ENCODE data around the gene CEP152. TPM values are rescaled to one million over a fixed set of nuclear protein-coding genes. Genes with fewer than 3 reads are reported as not detected.

The CEP152 gene
- total RNA-seq, 4 donors from 2014 or later, result 0.51 to 2.4 (median 1.4) TPM

- Histone ChIP-seq H3K27me3 (no peaks in the 10 kb centered on the region), H3K36me3 (no peaks in the 10 kb centered on the region), H3K4me1 (no peaks in the 10 kb centered on the region), H3K27ac (no peak overlapping the region), H3K4me3 (no peak overlapping the region), H3K9me3 (no peaks in the 10 kb centered on the region)
- ATAC-seq (no peak), DNase-seq (no peak)
- intact Hi-C loops (cut with DNase I; ENCODE audit: low total_unique reads) (loop anchor here (10.0 kb wide), 1 partner anchor 154 kb away; the partner anchor contains the start of gene FBN1), in situ Hi-C loops (cut with MboI; ENCODE audit: low sequenced_read_pairs in 4 of 4) (no loop called here)
- TF ChIP-seq POLR2A (IDR thresholded peaks at IDR 0.05) (no peak), CTCF (IDR thresholded peaks at IDR 0.05 in 4 of 5, conservative IDR thresholded peaks at IDR 0.05 in 1 of 5) (no peak)
These were observed 12.6 kb downstream of the CEP152 start for GRCh38 chr15:48798319-48798718.

DNA sequence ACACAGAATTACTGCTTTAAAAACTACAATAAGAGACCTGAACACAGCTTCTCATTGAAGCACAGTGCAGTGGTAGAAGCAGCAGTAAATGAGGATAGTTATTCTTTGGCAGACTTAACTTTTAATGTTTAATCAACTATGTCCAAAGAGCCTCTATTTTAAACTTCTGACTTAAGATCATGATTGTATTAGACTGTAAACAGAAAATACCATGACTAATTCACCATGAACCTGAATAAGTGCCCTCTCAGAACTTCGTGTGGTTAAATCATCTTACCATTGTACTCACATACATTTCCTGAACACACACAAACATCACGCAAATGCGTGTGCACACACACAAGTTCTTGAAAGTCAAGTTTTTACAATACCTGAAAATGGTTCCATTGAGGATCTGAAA lies 13.9 kb downstream of the CEP152 start:
- H3K36me3 ChIP-seq, result no peaks in the 10 kb centered on the region
- H3K27me3 ChIP-seq, result no peaks in the 10 kb centered on the region
- no peak overlapping the region for H3K27ac ChIP-seq
- no peak for TF ChIP-seq CTCF (IDR thresholded peaks at IDR 0.05 in 4 of 5, conservative IDR thresholded peaks at IDR 0.05 in 1 of 5)
- TF ChIP-seq POLR2A (IDR thresholded peaks at IDR 0.05), result no peak
- H3K9me3 ChIP-seq, result no peaks in the 10 kb centered on the region
- in situ Hi-C loops (cut with MboI; ENCODE audit: low sequenced_read_pairs in 4 of 4), result no loop called here
- DNase-seq (no peak), ATAC-seq (no peak)
- H3K4me3 ChIP-seq, result no peak overlapping the region
- intact Hi-C loops (cut with DNase I; ENCODE audit: low total_unique reads), result loop anchor here (10.0 kb wide), 1 partner anchor 152 kb away; the partner anchor contains the start of gene FBN1
- H3K4me1 ChIP-seq, result no peaks in the 10 kb centered on the region

DNA sequence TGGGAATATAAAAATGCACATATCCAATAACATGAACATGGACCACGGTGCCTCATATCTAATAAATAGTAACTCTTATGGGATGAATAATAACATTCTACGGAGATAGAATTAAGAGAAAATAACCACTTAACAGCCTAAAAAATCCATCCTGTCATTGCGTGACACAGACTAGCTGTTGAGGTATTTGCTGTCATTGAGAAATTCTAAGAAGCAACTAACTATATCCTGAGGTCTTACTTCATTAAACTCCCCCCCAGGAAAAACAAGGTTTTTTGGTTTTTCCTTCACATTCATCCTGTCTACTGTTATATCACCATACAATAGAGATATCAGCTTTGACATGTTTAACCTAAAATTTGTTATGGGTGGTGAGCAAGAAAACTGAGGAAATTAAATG lies 14.3 kb downstream of the CEP152 start:
- Histone ChIP-seq H3K27ac (no peak overlapping the region), H3K27me3 (no peaks in the 10 kb centered on the region), H3K9me3 (no peaks in the 10 kb centered on the region), H3K36me3 (no peaks in the 10 kb centered on the region), H3K4me1 (no peaks in the 10 kb centered on the region), H3K4me3 (no peak overlapping the region)
- DNase-seq, result no peak
- intact Hi-C loops (cut with DNase I; ENCODE audit: low total_unique reads), result loop anchor here (10.0 kb wide), 1 partner anchor 152 kb away; the partner anchor contains the start of gene FBN1
- ATAC-seq, result no peak
- in situ Hi-C loops (cut with MboI; ENCODE audit: low sequenced_read_pairs in 4 of 4), result no loop called here
- TF ChIP-seq POLR2A (IDR thresholded peaks at IDR 0.05), result no peak
- TF ChIP-seq CTCF (IDR thresholded peaks at IDR 0.05 in 4 of 5, conservative IDR thresholded peaks at IDR 0.05 in 1 of 5), result no peak

DNA sequence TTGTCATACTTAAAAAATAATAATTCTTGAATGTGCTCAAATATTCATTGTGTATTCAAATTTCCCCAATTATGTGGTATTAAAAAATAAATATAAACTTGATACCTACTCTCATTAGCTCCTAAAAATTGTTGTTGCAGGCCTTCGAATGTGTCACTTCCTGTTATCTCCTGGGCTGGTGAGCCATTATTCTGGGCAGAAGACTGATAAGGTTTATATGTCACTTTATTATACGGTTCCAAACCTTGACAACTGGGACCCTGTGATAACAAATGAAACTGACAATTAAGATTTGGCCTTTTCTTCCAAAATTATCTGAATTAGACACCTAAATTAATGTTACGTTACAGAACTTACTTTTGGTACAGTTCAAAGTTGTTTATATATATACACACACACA lies 15.0 kb downstream of the CEP152 start:
- Histone ChIP-seq H3K4me1 (no peaks in the 10 kb centered on the region), H3K27ac (no peak overlapping the region), H3K36me3 (no peaks in the 10 kb centered on the region), H3K9me3 (no peaks in the 10 kb centered on the region), H3K27me3 (no peaks in the 10 kb centered on the region), H3K4me3 (no peak overlapping the region)
- TF ChIP-seq POLR2A (IDR thresholded peaks at IDR 0.05) (no peak), CTCF (IDR thresholded peaks at IDR 0.05 in 4 of 5, conservative IDR thresholded peaks at IDR 0.05 in 1 of 5) (no peak)
- ATAC-seq (no peak), DNase-seq (no peak)
- intact Hi-C loops (cut with DNase I; ENCODE audit: low total_unique reads) (loop anchor here (10.0 kb wide), 1 partner anchor 151 kb away; the partner anchor contains the start of gene FBN1), in situ Hi-C loops (cut with MboI; ENCODE audit: low sequenced_read_pairs in 4 of 4) (no loop called here)

DNA sequence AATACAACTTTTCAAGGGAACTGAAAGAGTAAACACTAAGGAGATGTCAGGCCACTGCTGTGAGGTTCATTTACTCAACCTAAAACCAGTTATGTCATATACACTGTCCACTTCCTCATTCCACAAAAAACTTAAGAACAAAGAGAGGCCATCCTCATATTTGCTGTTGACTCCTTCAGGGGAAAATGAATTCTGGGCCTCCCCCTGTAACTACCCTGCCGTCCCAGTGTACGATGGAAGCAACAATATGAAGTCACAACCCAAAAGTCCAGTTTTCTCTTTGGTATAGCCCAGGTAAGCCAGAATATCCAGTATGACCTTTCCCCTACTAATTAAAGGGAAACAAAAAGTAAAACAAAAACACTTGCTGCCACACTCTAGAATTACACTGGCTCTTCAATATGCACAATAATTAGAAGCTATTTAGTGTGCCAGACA lies 16.2 kb downstream of the CEP152 start:
- peak overlapping the region in 1 of 4 donors; percentile 10 for H3K27ac ChIP-seq
- no peak overlapping the region for H3K4me3 ChIP-seq
- TF ChIP-seq CTCF (IDR thresholded peaks at IDR 0.05 in 4 of 5, conservative IDR thresholded peaks at IDR 0.05 in 1 of 5) (no peak), POLR2A (IDR thresholded peaks at IDR 0.05) (no peak)
- H3K9me3 ChIP-seq, result no peaks in the 10 kb centered on the region
- DNase-seq, result no peak
- no peaks in the 10 kb centered on the region for H3K36me3 ChIP-seq
- H3K4me1 ChIP-seq, result no peaks in the 10 kb centered on the region
- H3K27me3 ChIP-seq, result no peaks in the 10 kb centered on the region
- ATAC-seq, result no peak
- in situ Hi-C loops (cut with MboI; ENCODE audit: low sequenced_read_pairs in 4 of 4), result no loop called here
- intact Hi-C loops (cut with DNase I; ENCODE audit: low total_unique reads), result loop anchor here (10.0 kb wide), 1 partner anchor 150 kb away; the partner anchor contains the start of gene FBN1

All from gastrocnemius medialis (tissue), 4 donors.